Activated CD4-positive, CD25-positive, alpha-beta regulatory T cell (primary cell): Measurements from ENCODE around the gene DENND5B.
"Not testable (repeated sequence)": the region's sequence is repeated elsewhere in the genome, so short reads cannot be mapped to it uniquely, and the experiment has no call there.

Experiments
- DNase-seq, 4 experiments: peaks; one replicate each; lab custom pipeline; 2025; lab: John Stamatoyannopoulos, UW

Gene DENND5B

DNA sequence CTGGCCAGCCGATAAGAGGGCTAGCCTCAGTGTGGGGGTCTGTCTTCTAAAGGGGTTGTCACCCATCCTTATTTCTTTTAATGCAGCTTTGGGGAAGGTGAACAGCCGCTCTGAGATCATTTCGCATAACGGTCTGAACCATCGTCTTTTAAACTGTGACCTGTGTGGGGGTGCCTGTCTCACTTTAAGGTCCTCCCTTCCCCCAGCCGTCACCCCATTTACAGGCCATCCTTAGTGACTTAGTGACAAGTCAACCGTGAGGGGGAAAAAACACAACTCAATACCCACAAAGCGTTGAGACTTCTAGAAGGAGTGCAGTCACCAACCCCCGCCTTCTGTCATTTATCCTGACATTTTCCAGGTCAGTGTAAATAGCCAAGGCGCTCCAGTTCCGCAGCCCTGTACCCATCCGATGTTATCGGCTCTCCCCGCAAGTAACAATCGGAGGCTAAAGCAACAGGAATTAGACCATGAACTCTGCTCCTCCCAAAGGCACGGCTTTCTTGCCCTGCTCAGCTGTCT lies 505 bp upstream of the DENND5B start:
- no peak for DNase-seq

DNA sequence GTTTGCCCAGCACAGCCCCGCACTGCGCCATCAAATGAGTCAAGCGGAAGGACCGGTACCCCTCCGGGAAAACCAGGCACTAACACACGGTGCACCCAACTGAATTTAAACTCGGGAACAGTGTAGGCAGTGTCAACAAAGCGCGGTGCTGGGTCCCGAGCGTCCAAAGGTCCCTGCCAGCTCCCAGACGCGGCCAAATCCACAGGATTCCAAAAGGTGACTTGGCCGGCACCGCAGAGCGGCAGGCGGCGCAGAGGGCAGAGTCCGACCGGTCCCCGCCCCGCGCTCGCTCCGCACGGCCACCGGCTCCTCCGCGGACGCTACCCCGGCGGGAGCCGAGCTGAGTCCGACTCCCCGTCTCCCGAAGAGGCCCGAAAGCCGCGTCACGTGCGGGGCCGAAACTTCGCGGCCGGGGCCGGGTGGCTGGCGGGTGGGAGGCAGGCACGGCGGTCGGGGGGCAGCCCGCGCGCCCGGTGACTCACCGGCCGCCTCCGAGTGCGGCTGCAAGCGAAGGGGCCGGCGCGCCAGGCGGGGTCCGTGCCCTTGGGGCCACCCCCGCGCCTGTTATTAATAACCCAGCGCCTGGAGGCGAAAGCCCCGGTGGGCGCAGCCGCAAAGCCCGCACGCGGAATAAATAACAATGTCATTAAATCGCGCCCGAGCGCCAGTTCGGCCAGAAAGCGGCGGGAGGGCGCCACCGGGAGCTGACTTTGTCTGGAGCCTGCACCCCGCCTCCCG lies 863 bp downstream of the DENND5B start:
- DNase-seq: peak in 1 of 4 experiments; percentile 12

DNA sequence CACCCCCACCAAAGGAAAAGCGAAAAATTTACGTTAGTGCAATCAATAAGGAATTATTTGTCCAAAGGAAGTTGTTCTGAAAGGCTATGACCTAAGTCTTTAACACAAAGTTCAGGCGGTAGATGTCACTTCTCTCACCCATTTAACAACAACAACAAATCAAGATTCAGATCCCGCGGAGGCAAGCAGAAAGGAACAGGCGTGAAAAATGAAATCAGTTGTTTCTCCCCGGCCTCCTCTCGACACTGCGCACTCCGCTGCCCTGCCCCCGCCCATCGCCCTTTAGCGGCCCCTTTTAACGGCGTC lies 1.4 kb downstream of the DENND5B start:
- DNase-seq: peak in 1 of 4 experiments; percentile 3

DNA sequence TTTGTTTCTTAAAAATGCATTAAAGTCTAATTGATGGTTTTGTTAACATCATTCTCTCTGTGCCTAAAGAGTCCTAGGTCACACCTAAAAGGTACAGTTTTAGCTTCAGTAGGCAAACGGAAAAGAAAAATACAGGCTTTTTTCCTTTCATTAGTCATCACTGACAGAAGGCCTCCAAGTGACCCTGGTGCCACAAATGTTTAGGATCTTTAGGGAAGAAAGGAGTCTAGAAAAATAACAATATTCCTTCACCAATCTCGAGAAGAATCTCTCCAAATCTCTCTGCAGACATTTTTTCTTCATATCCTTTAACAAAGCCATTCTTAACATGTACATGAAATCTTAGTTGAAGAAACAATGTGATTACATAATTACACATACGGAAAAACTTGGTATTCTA lies 2.0 kb downstream of the DENND5B start:
- no peak for DNase-seq

DNA sequence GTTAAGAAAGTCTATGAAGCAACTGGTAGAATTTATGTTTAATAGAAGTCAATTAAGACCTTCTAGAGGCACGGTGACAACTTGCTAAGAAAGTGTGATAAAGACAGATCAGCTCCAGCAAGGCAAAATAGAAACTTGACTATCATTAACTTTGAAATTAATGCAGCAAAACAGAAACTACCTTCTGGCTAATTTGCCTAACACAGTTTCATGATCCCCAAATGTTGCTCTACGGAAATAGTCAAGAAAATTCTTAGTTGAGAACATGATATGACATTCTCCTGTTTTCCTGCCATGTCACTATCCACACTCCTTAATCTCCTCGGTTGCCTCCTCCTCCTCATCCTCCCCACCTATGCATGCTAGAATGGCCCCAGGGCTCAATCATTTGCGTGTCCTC lies 4.2 kb downstream of the DENND5B start:
- DNase-seq: no peak

DNA sequence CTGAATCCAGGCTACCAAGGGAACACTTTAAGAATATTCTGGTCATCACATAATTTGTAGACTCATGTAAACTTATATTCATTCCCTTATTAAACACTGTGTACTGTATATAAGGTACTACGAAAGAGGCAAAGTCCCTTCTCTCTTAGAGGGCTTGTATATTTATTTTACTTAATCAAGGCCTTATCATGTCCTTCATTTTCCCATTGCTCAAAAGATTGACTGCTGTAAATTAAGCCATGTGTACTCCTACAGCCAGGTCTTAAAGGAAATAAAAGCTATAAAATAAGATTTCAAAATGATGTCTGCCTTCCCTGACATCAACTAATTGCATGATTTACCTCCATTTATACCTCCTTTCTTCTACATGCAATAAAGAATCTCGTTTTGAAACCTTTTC lies 5.0 kb downstream of the DENND5B start:
- DNase-seq: no peak

DNA sequence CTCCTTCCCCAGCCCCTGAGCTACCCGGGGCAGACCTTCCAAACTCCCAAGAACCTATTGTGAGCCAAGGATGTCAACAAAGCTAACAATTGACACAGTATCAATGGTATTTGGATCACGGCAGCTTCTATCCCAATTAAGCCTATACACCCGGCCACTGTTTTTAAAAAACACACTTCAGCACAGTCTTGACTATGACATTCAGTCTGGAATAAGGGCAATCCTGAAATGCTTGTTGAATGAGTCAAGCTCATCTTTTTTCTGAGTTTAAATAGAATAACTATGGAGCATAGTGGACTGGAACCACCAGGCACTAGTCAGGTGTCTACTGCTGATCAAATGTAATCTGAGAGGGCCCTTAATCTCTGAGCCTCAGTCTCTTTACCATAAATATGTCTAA lies 5.7 kb downstream of the DENND5B start:
- no peak for DNase-seq

DNA sequence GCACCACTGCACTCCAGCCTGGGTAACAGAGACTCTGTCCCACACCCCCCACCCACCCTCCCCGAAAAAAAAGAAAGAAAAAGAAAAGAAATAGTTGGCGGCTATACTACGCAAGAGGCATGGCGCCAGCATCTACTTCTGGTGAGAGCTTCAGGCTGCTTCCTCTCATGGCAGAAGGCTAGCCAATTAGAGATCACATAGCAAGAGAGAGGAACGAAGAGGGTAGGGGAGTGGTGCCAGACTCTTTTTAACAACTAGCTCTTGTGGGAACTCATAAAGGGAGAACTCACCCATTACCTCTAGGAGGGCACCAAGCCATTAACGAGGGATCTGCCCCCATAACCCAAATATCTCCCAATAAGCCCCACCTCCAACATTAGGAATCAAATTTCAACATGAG lies 6.2 kb downstream of the DENND5B start:
- DNase-seq: no peak

DNA sequence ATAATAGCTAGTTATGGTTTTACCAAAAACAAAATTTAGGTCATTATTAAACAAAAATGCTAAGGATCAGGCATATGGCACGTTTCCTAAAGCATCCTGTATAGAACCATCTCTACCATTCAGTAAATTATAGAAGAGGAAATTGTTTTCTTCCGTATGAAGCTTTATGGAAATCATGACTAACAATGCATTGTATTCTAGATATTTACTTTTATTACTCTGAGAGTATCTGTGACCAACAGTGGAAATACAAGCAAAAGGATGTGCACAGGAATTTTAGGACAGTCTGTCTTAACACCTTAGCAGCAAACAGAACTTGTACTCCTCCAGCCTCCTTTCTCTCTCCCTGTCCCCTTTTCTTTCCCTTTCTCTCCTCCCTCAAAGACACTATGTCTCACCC lies 7.1 kb downstream of the DENND5B start:
- no peak for DNase-seq

DNA sequence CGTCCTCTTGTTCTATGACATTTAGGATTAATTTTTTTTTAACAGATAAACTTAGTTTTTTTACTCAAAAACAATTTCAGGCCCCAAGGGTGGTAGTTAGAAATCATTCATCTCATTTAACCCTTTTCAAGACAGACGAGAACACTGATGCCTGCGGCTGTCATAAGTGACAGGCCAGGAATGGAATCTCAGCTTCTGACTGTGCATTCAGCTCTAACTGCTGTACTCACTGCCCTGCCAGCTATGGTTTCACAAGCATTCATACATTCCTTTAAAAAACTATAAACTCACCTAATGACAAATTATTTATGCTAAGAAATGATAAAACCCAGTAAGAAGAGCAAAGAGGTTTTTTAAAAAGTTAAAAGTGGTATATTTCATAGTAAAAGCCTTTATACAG lies 8.8 kb downstream of the DENND5B start:
- no peak for DNase-seq

DNA sequence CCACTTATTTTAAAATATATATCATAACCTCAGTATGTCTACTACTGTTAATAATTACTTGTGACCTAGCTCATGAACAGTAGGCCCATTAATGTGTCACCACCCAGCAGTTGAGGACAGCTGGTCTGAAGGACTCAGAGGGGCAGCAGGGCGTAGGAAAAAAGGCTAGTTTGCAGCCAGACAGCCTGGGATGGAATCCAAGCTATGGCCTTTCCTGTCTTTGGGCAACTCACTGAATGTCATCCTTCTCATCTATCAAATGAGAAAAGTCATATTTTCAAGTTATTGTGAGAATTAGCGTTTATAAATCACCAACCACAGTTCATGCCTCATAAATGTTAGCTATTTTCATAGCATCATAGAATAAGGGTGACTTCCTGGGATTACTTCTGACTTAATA lies 12.3 kb downstream of the DENND5B start:
- DNase-seq: no peak

DNA sequence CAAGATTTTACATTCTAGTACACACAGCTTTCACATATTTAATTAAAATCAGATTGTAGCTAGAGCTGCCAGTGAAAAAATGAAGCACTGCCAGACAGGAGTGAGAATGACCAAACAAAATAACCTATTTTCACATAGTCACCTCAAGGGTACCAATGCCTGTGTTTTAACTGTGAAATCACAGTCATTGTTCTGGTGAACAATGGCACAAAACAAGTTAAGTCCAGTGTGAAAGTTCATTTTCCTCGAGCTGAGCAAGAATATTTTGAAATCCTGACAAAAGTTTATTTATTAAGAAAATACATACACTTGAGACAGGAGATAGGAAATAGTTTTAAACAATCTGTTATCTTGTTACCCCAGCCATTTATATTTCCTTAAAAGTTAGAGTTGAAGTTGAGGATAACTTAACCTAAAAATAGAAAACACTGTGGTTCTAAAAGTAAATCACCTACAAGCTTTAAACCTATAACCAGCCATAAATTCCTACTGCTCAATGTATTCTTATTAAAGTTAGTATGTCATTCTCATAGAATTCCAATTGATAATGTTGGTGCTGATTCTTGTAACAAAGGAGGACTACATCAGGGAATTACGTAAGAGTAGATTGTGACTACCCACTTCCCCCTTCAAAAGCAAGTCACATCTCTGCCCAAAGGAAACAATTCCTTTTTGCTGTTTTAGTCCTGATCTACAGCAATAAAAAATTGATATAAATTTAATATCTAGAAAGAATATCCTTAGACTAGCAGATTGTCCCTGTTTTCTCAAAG lies 15.9 kb downstream of the DENND5B start:
- DNase-seq: no peak

DNA sequence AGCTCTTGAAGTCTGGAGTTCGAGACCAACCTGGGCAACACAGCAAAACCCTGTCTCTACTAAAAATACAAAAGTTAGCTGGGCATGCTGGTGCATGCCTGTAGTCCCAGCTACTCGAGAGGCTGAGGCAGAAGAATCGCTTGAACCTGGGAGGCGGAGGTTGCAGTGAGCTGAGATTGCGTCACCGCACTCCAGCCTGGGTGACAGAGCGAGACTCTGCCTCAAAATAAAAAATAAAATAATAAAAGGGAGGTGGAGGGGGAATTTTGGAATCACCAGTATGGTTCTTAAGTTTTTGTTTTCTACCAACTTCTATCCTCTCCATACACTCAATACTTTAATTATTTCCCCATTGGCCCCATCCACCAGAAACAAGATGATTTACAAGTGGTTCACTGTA lies 16.6 kb downstream of the DENND5B start:
- not testable (repeated sequence) for DNase-seq

DNA sequence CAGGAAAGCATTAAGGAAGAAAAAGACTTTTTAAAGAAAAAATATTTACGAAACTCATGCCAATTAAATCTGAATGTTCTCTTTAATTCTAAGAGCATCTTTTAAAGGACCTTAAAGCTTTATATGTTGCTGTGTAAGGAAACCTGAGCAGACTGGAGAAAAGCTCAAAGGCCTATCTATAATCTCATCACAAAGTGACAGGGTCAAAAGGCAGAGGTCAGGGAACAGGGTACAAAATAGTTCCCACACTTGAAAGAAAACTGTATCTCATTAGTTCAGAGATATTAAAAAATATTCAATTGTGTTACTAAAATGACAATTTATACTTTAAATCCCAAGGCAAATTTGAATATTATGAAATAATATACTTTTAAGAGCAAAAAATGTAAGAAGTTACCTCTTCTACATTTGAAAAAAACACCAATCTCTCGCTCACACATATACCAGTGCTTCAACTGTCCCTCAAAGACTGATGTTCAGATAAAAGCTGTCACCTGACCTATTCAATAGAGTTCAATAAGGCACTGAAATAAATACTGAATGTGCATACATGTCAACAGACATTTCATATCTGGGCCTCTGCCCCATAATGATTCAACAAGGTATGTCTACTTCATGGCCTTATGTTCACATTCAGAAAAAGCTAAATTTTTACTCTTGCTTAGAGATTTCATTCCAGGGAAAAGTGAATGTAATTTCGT lies 17.9 kb downstream of the DENND5B start:
- DNase-seq: no peak

DNA sequence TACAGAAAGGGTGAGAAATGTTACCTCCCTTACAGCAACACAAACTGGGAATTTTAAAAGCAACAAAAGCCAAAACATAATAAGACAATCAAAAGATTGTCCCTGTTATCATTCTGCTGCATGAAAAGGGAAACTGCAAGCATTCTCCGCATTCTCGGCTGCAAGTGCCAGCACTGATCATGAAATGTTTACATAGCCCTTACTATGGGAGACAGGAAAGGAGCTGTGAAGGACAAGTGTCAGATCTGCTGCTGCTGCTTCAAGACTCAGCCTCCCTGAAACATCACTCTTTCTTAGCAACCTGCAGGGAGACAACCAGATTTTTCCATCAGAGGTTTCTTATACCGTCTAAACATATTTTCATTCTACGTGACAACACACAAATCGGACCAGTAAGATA lies 20.1 kb downstream of the DENND5B start:
- DNase-seq: no peak

DNA sequence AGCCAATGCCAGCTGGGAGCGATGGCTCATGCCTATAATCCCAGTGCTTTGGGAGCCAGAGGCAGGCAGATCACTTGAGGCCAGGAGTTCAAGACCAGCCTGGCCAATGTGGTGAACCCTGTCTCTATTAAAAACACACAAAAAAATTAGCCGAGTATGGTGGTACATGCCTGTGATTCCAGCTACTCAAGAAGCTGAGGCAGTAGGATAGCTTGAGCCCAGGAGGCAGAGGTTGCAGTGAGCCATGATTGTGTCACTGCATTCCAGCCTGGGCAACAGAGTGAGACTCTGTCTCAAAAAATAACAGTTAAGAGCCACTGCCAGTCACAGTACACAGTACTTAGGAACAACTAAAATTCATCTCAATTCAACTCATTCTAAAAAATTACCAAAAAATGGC lies 21.4 kb downstream of the DENND5B start:
- not testable (repeated sequence) for DNase-seq

DNA sequence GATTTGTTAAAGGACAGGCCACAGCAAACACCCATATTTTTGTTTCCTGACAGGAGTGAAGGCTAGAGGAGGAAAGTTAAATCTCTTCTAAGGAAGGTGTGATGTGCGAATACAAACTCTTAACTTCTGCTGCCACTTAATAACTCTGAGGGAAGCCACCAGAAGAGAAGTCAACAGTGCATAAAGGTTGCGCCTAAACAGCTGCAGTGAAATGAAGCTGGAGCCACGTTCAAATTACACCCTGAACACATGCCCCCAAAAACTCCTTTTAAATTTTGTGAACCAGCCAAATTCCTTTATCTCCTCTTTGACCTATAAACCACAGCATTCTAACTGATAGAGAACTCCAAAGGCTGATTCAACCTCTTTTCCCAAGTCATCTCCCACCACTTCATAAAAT lies 22.4 kb downstream of the DENND5B start:
- DNase-seq: no peak

DNA sequence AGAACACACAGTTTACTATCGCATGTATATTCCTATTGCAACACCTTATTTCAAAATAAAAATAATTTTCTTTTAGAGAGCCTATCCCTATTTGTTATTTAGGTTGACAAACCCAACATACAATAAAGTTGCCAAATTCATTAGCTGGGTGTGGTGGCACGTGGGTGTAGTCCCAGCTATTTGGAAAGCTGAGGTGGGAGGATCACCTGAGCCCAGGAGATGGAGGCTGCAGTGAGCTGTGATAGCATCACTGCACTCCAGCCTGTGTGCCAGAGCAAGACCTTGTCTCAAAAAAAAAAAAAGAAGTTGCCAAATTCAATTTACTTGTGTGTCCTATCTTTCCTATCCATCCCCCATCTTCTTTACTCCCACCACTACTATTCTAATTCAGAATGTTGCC lies 23.9 kb downstream of the DENND5B start:
- DNase-seq: no peak

DNA sequence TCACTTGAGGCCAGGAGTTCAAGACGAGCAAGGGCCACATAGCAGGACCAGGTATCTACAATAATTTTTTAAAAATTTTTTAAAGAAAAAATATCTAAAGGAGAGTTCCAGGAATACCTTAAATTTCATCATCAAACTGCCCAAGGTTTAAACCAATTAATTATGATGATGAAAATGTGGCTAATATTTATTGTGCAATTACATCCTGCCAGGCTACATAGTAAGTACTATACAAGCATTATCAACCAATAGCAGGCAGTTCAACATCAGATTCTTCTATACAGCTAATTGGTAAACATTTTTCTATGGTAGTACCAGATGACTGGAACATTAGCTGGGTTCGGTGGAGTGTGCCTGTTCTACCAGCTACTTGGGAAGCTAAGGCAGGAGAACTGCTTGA lies 24.4 kb downstream of the DENND5B start:
- no peak for DNase-seq

DNA sequence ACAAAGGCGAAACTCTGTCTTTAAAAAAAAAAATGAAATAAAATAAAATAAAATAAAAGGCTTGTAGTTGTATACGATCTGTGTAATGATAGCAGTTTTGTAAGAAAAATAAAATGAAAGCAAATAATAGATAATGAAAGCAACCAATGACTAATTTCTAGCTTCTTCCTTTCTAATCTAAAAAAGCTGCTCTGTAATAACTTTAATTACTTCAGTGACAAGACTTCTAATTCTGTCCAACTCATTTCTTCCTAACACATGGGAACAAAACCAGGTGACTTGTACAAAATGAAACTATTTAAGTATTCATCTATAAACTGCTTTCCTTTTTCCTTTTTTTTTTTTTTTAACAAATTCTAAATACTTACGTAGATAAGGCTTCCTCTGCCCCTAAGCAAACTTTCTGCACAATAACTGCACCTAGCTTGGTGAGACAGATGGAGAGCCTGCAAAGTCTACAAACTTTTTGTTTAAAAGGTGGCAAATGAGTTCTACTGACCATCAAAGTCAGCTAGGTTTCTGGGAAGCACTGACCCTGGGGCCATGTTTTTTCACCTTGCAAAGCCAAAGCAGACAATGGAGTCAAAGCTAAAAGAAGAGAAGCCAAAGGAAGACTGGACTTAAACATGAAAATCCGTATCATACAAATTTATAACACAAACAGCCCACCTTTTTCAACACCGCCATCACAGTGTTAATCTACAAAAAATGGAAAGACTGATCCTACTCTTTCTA lies 28.2 kb downstream of the DENND5B start:
- DNase-seq: no peak

DNA sequence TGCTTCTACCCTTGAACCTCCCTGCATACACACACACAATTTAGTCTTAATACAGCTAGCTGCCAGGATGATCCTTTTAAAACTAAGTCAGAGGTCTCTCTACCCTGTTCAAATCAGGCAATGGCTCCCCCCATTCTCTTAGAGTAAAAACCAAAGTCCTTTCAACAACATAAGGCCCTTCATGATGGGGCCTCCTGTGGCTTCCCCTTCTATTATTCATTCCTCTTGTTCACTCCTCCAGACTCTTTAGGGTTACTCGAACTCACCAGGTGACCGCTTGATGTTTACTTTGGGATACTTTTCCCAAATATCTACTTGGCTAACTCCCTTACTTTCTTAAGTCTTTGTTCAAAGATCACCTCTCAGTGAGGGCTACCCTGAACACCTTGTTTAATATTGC lies 30.4 kb downstream of the DENND5B start:
- DNase-seq: no peak

DNA sequence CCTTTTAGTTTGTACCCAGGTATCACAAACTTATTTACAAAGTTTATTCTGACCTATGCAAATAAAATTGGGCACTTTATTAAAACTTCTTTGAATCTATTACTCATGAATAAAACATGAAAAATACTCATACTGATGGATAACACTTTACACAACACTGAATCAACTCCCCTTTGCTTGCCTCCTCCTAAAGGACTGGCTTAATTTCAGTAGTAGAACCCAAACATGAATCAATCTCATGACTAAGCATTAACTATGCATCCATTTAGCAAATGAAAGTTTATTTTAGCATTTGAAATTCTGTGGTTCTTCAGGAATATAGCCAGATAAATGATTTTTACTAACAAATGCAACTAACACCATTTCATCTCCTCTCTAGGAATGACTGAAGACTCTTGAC lies 32.4 kb downstream of the DENND5B start:
- no peak for DNase-seq
